NCI-H2081 (cell line): Measurements from ENCODE around the gene TRPC4.
A peak's percentile ranks its signal among the peaks of the same experiment; 100 is the strongest.

Source experiments
- DNase-seq, 2 experiments: peaks; one replicate each; lab custom pipeline; 2025; lab: John Stamatoyannopoulos, UW

Gene TRPC4

DNA sequence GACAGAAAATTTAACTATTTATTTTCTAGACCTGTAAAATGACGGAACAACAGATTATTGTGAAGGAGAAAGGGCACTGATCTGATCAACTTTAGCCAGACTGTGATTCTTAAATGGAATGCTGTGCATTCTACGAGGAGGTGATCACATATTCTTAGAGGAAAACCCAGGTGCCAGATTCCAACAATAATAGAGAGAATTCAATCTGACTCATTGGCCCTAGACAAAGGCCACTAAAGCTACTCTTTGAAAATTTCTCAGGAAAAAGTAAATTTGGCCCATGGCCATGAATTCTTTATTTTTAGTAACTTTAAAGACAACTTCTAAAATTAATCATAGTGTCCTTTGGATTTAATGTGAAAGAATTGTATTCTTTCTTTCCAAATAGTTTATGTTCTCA, 212.4 kb downstream of the TRPC4 start:
- no peak for DNase-seq

DNA sequence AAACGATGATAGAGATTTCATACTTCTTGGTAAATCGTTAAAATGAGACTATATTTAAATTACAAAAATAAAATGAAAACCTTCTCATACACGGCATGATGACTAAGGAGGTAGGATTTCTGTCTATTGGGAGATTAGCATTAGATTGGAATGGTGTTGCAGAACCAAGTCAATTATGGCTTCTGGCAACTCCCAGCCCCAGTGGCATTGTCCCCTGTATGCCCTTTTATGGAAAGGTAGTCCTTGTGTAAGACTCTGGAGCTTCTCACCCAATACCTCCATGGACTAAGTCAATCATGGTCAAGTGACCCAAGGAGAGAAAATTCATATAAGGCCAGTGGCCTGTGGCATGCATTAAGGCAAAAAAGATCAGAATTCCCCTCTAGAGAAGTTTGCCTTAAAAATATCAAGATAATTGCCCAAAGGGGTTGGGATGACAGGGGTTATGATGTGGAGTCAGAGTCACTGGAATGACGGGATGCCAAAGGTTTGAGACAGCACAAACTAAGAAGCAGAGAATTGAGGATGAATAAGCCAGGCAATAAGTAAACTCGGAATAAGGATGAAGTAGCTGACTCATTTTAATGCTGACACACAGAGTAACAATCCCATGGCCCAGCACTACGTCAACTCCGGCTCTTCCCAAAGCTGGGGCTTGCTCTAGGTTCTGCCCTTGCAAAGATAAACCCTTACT, 213.2 kb downstream of the TRPC4 start:
- DNase-seq = no peak

DNA sequence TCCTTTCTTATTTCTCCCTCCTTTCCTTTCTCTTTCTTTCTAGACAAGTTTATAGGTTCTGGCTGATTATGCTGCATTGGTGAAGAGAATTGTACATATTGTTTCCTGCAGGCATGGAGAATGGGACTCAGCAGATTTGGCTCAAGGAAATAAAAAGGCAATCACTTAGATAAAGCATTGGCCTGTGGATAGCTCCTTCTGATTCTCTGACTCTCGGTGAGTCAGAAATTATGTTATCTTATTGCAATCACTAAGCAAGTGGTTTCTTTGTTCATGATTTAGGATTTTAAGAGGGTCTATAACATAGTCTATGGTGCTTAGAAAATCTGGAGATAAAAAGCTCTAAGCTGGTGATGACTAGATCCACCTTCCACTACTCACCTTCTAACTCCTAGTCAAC, 217.0 kb downstream of the TRPC4 start:
- no peak for DNase-seq

DNA sequence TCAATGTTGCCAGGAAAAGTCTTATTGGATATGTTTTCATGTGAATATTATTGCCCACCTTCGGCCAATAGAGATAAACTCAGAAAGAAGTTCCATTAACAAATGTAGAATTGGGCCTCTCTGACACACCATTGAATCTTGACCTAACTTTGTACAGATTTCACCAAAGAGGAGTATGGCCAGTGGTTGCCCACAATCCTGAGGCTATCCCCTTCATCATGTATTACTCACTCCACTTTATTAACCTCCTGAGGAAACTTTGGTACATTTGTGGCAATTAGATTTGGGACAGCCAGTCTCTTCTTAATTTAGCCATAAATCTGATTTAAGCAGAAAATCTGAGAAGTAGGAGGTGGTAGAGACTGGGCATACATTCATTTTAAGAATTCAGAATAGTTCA, 217.7 kb downstream of the TRPC4 start:
- DNase-seq = no peak

DNA sequence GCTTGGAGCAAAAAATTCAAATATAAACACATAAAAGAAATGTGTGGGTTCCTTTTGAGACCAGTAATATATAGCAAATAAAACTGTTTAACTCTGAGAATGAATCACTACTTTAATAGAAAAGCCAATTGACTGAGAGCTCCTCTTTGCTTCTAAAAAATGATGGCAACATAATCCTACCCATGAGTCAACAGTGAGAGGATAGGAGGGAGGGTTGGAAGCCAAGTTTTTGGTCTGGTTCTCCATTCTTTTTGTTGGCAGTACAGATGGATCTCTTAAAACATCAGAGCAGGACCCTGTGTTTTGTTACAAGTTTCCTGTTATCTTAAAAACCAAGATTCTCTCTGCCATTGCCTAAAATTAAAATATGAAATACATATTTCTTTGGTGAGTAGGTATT, 221.0 kb downstream of the TRPC4 start:
- DNase-seq = no peak

DNA sequence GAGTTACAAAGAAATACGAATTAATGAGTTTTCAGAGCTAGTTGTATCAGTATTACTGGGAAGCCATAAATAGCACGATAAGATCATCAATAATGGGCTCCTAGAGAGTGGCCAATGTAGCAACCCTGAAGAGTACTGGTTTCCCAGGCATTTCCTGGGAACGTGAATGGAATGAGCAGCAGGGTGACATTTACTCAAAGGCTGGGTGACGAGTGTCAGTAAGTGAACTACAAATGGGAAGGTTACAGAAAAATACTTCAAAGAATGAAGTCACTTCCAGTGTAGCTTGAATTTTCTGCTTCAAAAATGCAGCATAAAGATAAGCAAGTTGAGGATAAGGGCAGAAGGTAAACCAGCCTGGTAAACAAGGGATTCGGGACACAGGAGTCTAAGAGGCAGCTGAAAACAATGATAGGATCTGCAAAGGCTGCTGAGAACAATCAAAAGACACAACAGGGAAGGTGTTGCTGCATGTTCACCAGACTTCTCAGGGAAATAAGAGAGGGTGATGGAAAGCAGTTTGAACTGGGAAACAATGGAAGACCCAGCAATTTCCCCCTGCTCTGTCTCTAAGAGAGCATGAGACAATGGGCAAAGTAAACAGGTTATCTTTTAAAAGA, 222.4 kb downstream of the TRPC4 start:
- DNase-seq = no peak

DNA sequence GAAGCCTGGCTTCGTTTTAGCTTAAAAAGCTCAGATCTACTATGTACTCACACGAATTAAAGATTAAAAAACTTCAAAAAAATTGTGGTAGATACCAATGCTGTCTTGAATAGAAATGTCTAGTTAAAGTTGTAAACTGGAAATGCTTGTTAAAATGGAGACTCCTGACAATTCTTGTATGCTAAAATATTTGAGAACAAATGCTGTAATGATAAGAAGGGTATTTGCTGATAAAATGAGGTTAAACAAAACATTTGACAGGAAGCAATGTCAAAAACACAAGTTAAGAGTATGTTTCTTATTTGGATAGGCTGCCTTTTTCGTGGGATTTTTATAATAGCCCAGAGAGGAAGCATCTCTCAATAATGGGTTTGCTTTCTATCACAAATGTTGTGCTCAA, 223.0 kb downstream of the TRPC4 start:
- DNase-seq = no peak

DNA sequence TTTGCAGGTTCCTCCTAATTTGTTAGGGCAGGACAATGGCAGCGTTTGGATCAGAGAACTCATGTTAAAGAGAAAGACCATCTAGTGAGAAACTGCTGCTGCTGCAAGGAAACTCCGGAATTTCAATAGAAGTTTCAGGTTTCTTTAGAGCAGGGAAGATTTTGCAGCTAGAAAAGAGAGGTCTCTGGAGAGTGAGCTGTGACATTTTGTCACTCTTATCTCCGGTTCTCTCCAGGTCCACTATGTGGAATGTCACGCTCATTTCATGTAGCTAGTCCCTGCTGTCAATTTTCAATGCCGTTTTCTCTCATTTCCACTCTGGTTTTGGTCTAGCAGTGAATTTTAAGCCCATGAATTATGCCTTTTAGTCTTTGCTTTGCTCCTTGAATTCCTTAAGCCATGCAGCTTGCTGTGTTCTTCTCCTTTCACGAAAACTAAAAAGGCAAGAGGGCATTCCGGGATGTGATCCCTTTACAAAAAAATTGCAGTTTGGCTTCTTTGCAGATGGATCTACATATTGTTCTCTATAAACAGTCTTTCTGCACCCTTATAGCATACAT, 224.3 kb downstream of the TRPC4 start:
- DNase-seq = no peak

DNA sequence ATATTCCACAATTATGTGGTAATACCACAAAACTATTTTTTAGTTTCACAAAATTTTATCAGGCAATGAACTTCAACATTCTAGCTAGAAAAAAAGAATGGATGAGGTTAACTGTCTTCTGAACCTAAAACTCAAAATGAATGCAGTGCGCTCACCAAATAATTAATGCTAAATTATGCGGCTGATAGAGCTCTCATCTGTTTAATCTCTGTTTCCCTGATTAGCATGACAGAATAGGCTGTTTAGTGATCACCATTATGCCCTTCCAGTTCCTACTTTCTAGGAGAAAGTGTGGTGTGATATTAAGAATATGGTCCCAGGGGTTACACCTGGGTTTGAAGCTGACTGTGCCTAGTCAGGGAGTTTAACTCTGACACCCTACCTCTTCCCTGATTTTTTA, 228.2 kb downstream of the TRPC4 start:
- no peak for DNase-seq

DNA sequence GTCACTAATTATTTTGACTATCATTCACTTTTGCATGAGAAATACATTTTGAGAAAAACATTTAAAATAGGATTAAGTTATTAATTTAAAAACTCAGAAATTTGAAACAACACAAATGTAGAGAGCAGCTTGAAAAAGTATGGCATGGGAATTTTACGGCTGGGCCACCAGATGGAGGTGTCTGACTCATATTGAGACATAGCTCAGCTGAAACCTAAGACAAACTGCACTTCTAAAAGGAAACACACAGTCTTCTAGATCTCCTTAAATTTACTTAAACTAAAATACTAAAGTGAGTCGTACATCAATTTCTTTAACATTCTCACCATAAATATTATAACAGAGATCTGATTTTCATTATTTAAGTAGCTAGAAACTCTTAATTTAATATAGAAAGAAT, 229.1 kb downstream of the TRPC4 start:
- peak; percentile 6 to 16 for DNase-seq

DNA sequence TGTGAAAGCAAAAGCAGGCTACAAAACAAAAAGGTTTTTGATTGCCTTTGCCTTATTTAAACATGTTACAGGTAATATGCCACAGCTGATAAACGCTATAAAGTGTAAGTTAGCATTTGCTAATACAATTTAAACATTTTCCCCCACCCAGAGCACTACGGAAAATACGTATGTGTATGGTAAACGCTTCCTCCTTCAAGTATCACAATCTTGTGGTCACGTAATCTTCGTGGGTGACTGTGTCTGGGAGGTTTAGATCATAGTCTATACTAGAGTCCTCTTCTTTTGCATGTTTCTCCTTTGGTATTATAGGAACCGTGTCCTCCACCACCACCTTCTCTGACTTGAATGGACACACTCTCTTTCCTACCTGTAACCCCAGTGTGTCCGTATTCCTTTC, 232.9 kb downstream of the TRPC4 start:
- no peak for DNase-seq

DNA sequence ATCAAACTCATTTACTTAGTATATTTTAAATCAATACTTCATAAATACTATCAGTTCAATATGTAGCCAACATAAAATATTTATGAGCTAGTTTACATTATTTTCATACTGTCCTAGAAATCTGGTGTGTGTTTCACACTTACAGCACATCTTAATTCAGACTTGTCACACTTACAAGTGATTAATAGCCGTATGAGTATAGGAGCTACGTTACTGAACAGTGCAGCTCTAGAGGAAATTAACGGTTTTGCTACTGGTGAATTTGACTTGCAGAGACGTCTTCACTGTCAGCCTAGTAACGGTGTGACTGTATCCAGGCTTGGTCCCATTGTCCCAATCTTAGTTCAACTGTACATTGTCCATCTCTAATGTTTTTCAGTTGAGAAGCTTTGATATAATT, 237.3 kb downstream of the TRPC4 start:
- DNase-seq = no peak

DNA sequence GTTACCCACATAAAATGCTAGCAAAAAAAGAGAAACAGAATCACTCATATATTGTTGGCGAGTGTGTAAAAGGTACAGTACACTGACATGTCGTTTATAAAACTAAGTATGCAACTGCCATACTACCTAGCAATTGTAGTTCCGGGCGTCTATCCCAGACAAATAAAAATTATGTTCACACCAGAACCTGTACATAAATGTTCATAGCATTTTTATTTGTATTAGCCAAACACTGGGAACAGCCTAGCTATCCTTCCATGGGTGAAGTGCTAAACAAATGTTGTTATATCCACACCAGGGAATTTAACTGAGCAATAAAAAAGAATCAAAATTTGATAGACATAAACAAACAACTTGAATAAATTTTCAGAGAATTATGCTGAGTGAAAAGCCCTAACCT, 242.1 kb downstream of the TRPC4 start:
- peak; percentile 72 to 94 for DNase-seq

DNA sequence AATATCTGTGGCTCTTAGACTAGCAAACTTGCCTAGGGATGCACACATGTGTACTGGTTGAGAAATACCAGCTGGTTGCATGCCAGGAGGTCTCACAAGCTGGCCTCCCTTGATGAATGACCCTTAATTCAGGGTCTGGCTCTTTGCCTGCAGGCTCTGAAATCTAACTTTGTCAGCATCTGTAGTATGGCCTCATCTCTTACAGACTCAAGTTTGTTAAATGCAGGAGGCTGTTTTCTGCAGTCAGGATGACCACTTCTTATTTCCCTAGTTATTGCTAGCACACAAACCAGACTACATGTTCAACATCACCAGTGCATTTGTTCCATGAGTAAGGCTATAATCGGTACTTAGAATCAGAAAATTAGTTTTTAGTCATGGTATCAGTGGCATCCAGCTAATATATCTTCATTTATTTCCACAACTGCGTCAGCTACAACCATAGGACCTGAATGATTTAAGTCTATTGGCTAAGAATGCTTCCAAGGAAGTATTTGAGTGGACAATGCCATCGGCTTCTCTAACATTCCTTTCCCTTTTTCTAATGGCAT, 247.7 kb downstream of the TRPC4 start:
- no peak for DNase-seq

DNA sequence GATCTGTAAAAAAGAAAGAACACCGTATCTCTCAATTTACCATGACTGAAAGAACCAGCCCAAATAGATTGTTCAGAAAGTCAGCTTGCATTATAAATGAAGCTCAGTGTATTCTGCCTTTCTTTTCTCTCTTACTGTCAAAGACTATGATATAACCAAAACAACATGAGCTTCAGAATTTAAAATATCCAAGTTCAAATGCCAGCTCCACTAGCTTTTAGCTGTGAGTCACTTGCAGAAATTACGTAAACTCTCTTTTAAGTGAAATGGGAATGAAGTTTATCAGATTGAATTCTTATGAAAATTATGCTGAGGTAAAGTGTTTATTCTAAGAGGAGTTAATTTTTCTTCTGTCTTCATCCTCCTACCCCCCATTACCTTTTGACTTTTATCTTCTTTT, 251.0 kb downstream of the TRPC4 start:
- DNase-seq = no peak

DNA sequence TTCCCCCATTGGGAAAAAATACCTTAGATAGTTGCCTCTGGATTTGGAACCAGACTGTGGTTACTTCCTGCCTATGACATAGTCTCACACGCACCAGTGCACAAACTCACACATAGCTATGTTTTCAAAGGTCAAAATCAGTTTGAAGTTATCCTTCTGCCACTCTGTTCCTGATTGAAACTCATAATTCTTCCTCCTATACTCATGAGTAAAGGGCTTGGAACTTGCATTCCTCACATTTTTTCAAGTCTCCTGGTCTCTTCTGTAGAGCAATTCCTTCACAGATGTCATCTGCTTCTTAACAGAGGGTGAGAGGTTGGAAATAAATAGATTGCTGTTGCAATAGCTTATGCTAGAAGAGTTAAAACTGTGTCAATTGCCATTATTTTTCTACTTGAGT, 252.4 kb downstream of the TRPC4 start:
- DNase-seq = no peak

DNA sequence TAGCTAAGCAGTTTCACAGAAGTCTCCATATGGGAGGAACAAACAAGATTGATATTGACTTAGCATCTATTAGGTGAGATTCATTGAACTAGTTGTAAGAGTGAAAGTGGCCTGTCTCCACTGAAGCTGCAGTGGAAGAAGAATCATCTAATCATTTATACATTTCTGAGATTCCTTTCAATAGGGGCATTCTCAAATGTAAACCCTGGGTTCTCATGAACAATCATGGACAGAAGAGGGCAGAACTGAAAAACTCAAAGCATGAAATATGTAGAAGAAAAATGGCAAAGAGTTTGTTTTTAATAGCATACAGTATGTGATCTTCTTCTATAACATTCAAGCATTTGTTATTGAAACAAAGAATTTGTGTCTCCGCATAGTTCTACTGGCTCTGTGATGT, 253.4 kb downstream of the TRPC4 start:
- no peak for DNase-seq

DNA sequence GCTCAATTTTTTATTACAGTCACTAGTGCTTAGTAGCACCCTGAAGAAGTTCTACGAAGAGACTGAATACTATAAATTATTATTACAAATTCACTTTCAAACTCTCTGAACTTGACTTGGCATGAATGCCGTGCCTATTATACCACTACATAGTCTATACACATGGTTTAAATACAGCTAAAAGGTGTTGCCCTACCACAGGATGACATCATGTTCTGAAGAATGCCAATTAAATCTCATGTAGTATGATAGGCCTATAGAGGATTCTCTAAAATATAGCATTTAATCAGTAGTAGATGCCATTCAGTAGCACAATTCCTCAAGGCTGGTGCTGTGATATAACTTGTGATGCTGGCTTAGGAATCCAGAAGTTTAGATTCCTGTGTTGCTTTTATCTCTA, 254.3 kb downstream of the TRPC4 start:
- DNase-seq = no peak

DNA sequence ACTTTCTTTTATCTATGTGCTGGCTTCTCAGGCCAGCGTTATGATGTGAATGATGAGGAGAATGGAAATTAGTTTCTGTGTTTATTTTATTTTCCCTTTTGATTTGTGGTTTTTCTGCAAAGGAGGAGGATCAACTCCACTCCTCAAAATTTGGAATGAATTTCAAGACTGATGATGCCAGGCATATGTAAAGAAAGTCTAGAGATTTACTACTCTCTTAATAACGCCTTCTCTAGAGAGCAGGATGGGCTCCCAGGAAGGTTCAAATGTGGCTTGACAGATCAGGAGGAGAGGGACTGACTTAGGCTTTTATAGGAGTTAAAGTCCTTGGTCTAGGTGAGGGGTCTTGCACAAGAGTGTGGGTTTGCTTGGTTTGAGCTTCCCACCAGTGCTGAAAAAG, 255.9 kb downstream of the TRPC4 start:
- no peak for DNase-seq

DNA sequence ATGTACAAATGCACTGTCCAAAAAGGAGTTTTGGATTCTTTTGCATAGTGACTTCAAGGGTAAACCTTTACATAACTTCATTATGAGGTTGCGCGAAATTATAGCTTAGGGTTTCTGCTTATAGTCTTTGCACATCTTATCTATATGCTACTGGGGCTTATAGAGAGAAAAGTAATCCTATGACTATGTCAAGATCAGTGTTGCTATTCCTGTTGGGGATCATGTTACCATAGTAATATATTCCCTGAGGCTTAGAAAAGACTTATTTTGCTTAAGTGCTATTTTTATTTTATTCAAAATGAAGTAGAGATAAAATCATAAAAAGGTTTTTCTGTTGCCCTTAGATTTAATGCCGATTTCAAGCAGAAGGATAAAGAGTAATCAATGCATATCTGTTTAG, 256.3 kb downstream of the TRPC4 start:
- DNase-seq = no peak

DNA sequence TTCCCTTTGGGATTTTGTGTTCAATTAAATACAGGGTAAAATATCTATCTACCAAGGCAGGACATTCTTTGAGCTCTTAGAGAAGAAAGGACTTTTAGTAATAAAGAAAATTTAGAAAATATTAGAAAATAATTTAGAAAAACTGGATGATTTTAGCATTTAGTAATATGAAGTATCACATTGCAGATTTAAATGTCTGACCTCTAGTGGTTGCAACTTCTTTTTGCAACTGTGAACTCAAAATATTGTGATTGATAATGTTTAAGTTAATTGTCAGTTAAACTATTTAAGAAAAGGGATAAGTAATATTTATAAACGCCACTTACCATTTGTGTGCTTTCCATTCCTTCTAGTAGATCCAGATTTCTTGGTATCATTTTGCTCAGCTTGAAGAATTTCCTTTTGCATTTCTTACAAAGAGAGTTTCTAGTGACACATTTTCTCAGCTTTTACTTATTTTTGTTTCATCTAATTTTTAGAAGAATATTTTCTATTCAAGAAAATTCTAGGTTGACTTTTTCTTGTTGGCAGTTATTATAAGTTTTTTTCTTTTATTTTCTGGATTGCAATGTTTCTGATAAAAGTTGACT, 260.7 kb downstream of the TRPC4 start:
- no peak for DNase-seq

DNA sequence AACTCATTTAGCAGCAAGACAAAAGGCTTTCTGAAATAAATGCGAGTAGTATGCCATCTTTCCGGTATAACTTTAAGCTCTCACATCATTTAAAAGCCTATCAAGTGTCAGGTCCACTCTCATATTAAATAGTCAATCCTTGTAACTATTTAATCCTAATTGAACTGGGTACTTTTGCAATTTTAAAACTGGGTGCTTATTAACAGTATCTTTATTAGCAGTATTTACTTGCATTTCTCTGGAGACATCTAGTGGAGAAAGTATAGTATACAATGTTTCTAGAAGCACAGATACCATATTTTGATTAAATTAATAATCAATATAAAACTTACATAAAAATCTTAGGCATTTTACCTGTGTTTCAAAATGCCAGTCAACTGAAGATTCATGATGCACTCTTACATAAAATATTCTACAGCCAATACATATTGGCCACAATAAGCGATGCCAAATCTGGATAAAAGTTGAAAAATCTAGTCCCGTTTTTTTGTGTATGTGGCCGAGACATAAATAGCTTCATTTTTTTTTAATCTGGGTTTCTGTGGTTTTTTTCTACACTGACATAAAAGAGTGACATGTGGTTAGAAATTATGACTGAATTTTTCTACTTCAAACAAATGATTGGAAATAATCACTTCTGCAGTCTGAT, 266.7 kb downstream of the TRPC4 start:
- DNase-seq = peak in 1 of 2 experiments; percentile 20
